H1 (cell line): Measurements from ENCODE around the gene GRM7.

Source experiments
- CTCF ChIP-seq, 3 experiments: IDR thresholded peaks; 1 replicate in 2 of 3; 2 replicates in 1 of 3; pipeline versions ENCODE4 v1.5.1 to v1.6.1; 2011; ENCODE audit warnings: low read length in 3 of 3, mild to moderate bottlenecking in 3 of 3, inconsistent platforms in 2 of 3, low read depth in 1 of 3, moderate library complexity in 1 of 3; ENCODE audit not compliant: insufficient read depth in 1 of 3; ENCODE audit errors: control extremely low read depth in 1 of 3
- RAD21 ChIP-seq, 2 experiments: IDR thresholded peaks in 1 of 2; conservative IDR thresholded peaks in 1 of 2; 2 replicates each; pipeline ENCODE4 v1.6.1; 2011; ENCODE audit warnings: low read depth in 2 of 2, low read length in 2 of 2, improper control_type of control experiment in 1 of 2, inconsistent platforms in 1 of 2, mild to moderate bottlenecking in 1 of 2, moderate library complexity in 1 of 2
- RBBP5 ChIP-seq: IDR thresholded peaks from 2 replicates; pipeline ENCODE4 v1.7.1; 2012; ENCODE audit warnings: low read depth, mild to moderate bottlenecking, inconsistent platforms, low read length, moderate library complexity, borderline replicate concordance
- SIRT6 ChIP-seq: IDR thresholded peaks from one replicate; pipeline ENCODE4 v1.7.1; 2012; ENCODE audit warnings: low read length, inconsistent platforms
- TCF12 ChIP-seq: IDR thresholded peaks from 2 replicates; pipeline ENCODE4 v1.6.1; 2011; ENCODE audit warnings: low read depth, mild to moderate bottlenecking, low read length

DNA sequence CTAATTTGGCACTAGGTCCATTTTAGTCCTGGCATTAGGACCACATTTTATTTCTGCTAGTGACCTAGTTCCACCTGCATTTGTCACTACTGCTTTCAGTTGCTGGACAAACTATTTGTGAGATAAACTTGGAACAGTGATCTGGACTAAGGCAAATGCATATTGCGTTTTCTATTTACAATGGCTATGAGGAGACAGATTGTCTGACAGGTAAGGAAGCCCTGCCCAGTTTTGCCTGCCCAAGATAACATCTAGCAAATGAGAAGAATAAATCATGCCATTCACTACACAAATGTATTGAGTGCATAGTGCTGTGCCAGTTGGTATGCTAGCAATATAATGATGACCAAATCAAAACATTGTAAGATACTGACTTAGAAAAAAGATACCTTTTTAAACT, 245.7 kb downstream of the GRM7 start:
- TF ChIP-seq CTCF (IDR thresholded peaks at IDR 0.05; ENCODE audit: control extremely low read depth in 1 of 3, insufficient read depth in 1 of 3, low read depth in 1 of 3, low read length in 3 of 3): no peak
- no peak for TF ChIP-seq TCF12
- TF ChIP-seq SIRT6: no peak
- TF ChIP-seq RAD21 (IDR thresholded peaks at IDR 0.05 in 1 of 2, conservative IDR thresholded peaks at IDR 0.05 in 1 of 2; ENCODE audit: low read depth in 2 of 2, low read length in 2 of 2): no peak
- no peak for TF ChIP-seq RBBP5
